LHCN-M2 (cell line): ENCODE results near the gene CSN2. TPM values are rescaled to one million over a fixed set of nuclear protein-coding genes. Genes with fewer than 3 reads are reported as not detected.
"Not testable (repeated sequence)": the region's sequence is repeated elsewhere in the genome, so short reads cannot be mapped to it uniquely, and the experiment has no call there.

Source experiments
- DNase-seq: peaks from one replicate; pipeline ENCODE4 v3.0.0-alpha.2; 2012; ENCODE audit warnings: low read depth
- polyA plus RNA-seq: library from polyadenylated mRNA; unstranded; fragments of >200 nt; gene quantifications from one replicate; pipeline ENCODE4 v1.2.1, GENCODE V29; 2012; ENCODE audit warnings: missing spikeins
- total RNA-seq: library from RNA; depleted of rRNA; stranded (reverse); fragments of >200 nt; gene quantifications from 2 replicates; pipeline ENCODE4 v1.2.3, GENCODE V29; 2014; rRNA removed

CSN2 gene, protein sequence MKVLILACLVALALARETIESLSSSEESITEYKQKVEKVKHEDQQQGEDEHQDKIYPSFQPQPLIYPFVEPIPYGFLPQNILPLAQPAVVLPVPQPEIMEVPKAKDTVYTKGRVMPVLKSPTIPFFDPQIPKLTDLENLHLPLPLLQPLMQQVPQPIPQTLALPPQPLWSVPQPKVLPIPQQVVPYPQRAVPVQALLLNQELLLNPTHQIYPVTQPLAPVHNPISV
- not detected in 2 replicates for total RNA-seq
- not detected for polyA plus RNA-seq

DNA sequence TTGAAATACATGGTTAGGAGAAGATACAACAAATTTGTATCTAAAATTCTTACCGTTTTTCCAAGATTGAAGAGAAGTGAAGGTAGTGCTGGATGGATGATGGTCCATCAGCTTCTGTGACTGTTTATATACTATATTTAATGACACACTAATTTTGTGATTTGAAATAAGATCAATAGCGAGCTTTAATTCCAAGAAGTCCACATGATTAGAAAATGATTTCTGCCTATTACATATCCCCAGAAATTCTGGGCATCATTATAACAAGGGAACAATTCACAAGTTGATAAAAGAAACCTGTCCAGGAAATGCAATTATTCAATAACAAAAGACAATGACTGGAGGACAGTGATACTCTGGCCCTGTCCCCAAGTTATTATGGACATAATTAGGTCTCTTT lies at the start of gene CSN2:
Gene CSN2, minus strand, starts transcription at position 101 of the 400 bp plus-strand sequence. CDS start 4,733 bp downstream, outside the sequence.
- no peak for DNase-seq

DNA sequence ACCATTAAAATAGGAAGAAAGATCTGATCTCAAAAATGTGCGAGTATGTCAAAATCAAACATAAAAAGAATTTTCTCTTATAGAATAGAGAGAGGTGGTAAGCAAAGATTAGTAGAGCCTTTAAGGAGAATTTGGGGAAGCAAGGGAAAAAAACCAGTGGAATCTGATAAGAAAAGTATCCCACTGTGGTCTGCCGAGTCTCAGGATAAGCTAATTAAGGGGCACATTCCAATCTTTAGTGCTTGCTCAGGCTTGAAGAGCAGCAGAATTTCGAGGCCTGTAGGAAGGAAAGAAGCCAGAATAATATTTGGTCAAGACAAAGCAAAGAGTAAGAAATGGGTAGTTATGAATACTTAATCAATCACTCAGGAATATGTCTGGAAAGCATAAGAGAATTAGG lies 43.2 kb upstream of the CSN2 start:
- no peak for DNase-seq

DNA sequence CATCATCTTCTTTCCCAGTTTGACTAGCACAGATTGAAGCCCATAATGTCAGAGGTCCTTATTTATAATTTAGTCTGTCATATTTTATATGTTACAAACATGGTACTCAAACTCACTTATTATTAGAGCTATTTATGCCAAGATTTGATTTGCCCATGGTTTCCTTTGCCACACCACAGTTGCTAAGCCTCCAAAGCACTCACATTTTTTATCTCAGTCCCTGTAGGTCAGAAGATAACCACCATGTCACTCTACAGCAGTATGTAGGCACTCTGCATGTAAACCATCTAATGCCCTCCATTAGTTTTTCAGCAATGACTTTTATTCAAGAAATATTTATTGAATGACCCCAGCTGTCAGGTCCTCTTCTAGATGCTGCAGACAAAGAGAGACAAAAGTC lies 37.0 kb upstream of the CSN2 start:
- DNase-seq = no peak

DNA sequence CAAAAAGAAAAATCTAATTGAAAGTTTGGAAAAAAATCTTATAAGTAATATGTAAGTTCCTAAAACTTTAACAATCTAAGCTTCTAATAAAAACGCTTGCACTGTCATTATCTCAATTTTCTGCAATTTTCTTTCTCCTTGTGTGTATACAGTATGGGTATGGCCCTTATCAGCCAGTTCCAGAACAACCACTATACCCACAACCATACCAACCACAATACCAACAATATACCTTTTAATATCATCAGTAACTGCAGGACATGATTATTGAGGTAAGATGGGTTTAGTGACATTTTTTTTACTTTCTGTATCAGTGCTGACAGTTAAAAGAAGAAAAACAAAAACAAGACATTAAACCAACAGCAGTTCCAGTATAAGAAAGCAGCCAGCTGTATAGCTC lies 35.2 kb upstream of the CSN2 start:
- no peak for DNase-seq

DNA sequence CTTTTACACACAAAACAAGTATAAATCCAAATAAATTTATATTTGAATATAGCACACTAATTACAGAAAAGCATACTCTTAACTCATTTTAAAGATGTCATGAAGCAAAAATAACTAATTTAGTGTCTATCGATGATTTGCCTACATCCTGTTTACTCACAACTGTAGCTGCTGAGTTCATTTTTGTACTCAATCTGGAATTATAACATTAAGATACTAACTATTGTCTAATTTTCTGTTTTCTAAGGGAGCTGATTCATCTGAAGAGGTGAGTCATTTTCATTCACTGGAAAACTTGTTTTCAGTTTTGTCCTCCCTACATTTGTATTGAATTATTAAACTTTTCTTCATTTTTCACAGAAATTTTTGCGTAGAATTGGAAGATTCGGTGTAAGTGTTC lies 33.9 kb upstream of the CSN2 start:
- DNase-seq = no peak

DNA sequence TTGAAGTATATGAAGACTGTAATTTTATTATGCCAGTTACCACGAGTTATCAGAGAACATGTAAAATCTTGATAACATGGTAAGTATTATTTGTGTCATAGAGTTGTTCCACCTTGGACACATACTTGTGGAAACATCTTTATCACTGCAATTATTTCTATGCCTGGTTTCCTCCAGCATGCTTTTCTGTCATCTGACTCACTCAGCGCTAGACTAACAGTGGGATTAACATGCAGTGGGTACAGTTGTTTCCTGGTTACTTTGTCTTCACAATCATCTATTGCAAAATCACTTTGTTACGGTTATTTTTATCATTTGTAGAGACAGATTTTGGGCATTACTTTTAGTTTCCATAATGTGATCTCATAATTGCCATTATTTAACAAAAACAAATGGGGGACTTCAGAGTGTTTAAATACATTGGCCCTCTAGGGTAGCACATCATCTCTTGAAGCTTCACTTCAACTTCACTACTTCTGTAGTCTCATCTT lies 30.0 kb upstream of the CSN2 start, which contains the start of gene STATH:
Gene STATH, plus strand, starts transcription at position 441 of the 491 bp plus-strand sequence. CDS start 2,472 bp downstream, outside the sequence.
- DNase-seq = no peak

DNA sequence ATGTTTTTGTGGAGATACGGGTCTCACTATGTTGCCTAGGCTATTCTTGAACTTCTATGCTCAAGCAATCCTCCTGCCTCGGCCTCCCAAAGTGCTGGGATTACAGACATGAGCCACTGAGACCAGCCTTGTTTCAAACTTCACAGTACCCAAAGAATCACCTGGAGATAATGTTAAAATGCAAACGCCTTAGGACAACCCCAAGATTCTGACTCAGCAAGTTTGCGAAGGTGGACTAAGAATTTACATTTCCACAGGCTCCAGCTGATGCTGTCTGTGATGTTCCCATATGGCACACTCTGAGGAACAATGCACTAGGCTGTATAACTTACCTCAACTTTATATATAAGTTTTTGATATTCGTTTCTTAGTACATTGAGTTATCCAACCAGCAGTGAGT lies 29.3 kb upstream of the CSN2 start:
- no peak for DNase-seq

DNA sequence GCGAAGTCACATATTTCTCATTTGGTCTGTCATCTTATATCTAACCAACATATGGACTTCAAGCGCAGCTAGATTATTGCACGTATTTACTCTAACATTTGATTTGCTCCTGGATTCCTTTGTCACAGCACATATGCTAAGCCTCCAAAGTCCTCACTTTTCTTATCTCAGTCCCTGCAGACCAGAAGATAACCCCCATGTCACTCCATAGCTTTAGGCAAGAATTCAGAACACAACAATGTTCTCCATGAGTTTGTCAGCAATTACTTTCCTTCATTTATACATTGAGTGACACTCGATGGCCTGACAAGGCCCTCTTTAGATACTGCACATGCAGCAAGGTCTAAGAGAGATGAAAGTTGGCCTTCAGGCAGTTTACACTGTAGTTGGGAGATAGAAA lies 25.5 kb upstream of the CSN2 start:
- DNase-seq = no peak

DNA sequence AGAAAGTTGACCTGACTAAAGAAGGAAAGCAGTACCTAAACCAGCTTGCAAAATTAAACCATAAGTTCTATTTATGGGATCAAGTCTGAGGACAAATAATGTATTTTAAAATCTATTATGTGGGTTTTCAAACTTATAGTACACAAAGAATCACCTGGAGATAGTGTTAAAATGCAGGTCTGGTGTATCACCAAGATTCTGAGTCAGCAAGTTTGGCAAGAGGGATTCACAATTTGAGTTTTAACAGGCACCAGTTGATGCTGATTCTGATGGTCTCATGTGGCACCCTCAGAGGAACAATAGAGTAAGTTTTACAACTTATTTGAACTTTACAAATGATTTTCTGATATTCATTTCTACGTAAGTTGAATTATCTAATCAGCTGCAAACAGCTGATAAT lies 21.1 kb upstream of the CSN2 start:
- DNase-seq = no peak

DNA sequence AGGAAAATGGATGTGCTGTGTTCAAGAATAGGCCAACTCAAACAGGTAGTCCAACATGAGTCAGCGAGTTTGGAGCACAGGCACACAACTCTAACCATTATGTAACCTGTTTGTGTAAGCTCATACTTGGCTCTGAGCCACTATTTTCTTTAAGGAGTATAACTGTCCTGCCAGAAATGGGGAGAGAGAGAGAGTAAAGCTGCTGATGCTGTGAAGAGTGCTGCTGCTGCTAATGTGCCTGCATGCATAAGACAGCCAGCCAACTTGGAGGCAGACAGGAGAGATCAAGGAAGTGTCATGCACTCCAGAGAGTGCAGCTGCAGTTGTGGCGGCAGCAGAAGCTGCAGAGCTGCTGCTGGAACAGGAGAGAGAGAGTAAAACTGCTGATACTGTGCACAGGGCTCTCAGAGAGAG lies 18.5 kb upstream of the CSN2 start:
- DNase-seq = no peak

DNA sequence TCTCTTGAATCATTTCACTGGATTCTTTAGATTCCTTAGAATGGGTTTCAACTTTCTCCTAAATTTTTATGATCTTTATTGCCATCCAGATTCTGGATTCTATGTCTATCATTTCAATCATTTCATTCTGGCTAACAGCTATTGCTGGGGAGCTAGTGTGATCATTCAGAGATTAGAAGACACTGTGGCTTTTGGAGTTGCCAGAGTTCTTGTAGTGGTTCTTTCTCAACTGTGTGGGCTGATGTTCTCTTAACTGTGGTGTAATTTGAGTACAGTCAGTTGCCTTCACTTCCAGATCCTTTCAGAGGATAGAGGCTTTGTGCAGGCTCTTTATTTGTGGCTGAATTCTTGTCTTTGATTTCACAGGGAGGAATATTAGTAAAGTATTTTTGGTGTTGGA lies 12.1 kb upstream of the CSN2 start:
- no peak for DNase-seq

DNA sequence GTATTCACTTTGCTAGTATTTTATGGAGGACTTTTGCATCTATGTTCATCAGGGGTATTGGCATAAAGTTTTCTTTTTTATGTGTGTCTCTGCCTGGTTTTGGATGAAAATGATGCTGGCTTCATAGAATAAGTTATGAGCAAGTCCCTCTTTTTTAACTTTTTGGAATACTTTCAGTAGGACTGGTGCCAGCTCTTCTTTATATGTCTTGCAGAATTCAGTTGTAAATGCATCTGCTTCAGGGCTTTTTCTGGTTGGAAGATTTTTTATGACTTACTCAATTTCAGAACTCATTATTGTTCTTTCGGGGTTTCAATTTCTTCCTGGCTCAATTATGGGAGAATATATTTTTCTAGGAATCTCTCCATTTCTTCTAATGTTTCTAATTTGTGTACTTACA lies 9.1 kb upstream of the CSN2 start:
- no peak for DNase-seq

DNA sequence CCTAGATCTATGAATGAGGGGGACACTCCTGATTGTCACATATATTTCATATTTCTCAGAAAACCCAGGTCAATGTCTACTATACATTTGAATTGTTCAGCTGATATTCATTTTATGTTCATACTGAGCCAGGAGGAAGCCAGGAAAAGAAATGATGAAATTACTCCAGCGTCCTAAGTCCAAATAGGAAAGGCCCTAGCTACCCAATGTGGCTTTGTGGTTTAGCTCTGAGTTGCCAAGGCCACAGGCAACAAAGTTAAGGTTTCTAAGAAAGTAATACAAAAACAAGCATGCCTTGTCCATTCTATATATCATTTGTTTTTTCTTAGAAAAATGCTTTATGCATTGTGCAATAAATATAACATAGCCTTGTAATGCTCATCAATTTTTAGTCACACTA lies 4.5 kb upstream of the CSN2 start:
- no peak for DNase-seq

DNA sequence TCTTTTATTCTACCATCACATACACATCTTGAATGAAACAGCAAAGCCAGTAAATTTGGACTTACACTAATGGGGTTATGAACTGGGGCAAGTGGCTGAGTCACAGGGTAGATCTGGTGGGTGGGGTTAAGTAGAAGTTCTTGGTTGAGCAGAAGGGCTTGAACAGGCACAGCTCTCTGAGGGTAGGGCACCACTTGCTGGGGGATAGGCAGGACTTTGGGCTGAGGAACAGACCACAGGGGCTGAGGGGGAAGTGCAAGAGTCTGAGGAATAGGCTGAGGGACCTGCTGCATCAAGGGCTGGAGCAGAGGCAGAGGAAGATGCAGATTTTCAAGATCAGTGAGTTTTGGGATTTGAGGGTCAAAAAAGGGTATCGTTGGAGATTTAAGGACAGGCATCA lies 8.3 kb downstream of the CSN2 start:
- DNase-seq = no peak

DNA sequence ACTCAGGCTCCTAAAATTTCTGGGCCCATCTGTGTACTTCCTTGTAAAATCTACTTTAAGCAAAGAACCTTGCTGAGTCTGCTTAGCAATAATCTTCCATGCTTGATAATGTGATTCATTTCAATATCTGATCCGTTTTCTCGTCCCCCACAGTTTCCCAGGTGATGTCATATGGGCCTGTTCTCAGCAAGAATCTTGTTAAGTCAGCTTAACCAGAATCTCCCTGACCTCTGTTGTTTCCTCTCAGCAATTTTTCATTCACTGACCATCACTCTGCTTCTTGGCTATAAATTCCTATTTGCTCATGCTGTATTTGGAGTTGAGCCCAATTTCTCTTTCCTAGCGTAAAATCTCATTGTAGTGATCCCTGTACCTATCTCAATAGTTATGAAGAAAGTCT lies 13.9 kb downstream of the CSN2 start:
- no peak for DNase-seq

DNA sequence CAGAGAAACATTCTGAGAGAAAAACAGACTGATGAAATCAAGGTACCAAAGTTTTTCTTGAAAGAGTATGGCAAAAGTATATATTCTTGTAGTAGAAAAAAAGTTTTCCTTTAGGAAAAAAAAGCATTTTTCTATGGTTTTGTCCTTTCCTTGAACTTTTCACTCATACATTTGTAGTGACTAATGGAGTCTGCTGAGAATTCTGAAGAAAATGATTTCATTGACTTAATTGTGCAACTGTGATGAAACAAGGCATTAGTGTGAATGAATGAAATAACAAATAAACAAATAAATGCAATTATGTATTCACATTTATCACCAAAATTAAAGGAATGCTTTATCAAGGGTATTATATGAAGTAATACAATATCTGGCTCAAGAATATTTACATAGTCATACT lies 29.0 kb downstream of the CSN2 start:
- DNase-seq = no peak

DNA sequence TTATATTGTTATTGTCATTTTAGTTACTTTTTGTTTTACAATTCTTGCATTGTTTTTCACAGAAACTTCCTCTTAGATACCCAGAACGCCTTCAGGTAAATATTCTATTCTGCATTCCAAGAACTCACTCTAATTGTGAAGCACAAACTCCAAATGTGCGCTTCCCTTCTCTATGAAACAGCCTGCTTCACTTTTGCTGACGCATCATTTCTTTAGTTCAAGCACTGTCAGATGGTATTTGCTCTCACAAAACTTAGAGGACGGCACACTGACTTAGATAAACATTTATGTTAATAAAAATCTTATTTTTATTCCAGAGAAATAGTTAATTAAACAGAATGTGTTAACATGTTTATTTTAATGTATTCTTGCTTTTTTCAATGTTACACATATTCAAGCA lies 31.4 kb downstream of the CSN2 start:
- no peak for DNase-seq

DNA sequence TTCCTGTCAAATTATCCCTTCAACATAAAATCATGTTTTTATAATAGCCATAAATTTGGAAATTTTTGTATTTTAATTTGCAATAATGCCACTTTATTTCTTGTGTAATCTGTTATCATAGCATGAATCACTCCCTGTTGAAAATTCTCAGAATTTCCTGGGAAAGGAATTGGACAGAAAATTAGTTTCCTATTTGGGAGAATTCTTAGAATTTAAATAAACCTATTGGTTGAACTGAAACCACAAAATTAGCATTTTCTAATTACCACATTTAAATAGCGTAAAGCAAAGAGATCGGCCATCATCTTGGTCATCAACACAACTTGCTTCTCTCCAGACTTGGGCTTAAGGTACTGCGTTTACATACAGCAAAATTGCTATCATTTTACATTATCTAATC lies 34.8 kb downstream of the CSN2 start, which contains the start of gene CSN1S1:
Gene CSN1S1, plus strand, starts transcription at position 301 of the 400 bp plus-strand sequence. CDS start 1,488 bp downstream, outside the sequence.
- DNase-seq = no peak

DNA sequence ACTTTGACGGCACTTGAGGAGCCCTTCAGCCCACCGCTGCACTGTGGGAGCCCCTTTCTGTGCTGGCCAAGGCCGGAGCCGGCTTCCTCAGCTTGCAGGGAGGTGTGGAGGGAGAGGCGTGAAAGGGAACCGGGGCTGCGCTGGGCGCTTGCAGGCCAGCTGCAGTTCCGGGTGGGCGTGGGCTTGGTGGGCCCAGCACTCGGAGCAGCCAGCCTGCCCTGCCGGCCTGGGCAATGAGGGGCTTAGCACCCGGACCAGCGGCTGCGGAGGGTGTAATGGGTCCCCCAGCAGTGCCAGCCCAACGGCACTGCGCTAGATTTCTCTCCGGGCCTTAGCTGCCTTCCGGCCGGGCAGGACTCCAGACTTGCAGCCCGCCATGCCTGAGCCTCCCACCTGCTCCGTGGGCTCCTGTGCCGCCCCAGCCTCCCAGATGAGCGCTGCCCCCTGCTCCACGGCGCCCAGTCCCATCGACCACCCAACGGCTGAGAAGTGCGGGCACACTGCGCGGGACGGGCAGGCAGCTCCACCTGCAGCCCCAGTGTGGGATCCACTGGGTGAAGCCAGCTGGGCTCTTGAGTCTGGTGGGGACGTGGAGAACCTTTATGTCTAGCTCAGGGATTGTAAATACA lies 41.6 kb downstream of the CSN2 start:
- not testable (repeated sequence) for DNase-seq

DNA sequence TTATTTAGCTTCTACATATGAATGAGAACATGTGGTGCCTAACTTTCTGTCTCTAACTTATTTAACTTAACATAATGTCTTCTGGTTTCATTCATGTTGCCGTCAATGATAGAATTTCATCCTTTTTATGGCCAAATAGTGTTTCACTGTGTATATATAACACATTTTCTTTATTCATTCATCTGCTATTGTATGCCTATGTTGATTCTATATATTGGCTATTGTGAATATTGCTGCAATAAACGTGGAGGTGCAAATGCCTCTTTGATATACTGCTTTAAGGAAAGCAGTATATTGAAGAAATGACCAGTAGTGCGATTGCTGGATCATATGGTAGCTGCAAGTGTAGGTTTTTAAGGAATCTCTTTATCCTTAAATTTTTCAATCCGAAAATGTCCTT lies 44.7 kb downstream of the CSN2 start:
- DNase-seq = no peak

DNA sequence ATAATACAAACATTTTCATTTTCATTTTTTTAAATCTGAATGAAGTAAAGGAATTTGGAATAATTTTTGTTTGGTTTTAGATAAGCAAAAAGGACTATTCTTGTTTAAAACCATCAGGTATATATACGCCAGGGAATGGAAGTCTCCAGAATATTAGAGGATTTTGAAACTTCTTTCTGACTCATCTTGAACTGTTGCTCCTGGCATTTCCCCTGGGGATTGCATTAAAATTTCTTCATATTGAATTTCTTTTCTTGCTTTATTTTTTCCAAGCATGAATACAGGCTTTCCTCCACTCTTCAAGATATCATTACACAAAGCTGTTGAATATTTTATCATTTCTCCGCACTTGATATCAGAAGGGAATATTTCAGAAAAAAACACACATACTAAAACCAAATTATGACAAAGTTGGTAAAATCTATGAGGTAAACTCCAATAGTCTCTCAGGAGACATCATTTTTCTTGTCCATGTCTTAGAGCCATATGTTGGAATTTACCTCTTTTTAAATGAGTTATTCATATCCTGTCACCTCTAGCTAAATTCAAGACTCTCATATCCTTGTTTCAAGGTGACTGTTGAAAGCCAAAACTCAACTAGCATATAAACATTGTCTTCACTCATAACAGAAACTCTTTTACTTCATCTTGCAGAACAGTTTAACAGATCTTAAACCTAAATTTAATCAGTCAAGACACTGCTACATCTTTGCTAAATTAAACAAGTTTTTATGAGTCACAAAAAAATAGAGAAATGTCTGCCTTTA lies 55.3 kb downstream of the CSN2 start:
- DNase-seq = peak; percentile 53

DNA sequence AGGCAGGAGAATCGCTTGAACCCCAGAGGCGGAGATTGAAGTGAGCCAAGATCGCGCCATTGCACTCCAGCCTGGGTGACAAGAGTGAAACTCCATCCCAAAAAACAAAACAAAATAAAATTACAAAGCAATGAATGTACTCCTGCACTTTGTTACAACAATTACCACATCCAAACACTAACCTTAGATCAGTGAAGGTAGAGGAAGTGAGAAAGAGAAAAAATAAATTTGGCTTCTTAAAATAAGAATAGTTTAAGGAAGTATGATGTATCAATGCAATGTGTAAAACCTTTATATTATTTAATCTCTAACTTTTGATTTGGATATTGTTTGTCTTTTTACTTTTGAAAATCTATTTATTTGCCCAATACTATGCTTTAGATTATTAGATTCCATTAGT lies 56.3 kb downstream of the CSN2 start:
- DNase-seq = no peak
